Stimulated activated CD8-positive, alpha-beta memory T cell treated with anti-CD3 and anti-CD28 coated beads, Interleukin-15, amount 100 ng/mL, for 24 hours (primary cell): ENCODE measurements around the gene TACC2.
"Not testable (repeated sequence)": the region's sequence is repeated elsewhere in the genome, so short reads cannot be mapped to it uniquely, and the experiment has no call there.

ENCODE experiments used
- DNase-seq: peaks from one replicate; pipeline ENCODE4 v3.0.0-alpha.2; 2020; ENCODE audit warnings: low read depth

The TACC2 gene

DNA sequence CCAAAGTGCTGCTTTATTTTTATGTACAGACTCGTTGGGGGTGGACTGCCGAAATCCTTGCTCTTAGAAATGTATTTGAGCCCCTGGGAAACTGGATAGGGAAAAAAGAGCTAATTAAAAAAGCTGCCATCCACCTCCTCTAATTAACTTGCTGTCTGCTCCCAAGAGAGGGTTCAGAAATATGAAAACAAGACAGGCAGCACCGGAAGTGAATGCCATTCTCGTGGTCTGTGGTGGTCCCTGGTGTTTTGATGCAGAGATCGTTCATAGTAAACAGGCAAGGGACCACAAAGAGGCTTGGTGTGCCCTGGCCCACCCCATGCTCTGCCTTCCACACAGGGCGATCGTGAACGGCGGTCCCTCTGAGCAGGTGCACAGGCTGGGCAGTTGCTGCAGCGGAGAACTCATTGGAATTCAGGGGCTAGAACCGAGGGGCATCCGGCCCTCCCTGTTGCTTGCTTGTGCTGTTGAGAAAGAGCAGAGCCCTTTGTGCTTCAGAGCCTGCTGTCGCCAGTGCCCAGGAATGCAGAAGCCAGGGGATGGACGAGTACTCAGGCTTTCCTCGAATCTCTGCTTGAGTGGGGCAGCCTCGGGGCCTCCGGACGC, 203.1 kb downstream of the TACC2 start:
- DNase-seq: no peak

DNA sequence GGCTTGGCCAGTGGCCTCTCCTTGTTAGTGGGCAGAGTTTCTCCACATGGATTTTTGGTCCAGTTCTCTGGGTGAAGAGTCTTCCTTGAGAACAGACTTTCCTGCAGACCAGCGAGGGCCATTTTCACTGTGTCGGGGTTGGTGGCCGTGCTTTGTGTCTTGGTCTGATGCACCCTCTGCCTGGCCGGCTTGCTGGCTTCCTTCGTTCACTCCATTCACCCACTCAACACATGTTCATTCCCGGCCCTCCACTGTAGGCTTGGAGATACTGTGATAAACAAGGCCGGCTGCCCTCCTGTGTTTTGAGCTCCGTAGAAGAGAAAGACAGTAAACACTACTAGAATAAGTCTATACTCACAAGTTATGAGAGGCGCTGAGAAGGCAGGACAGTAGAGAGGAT, 205.3 kb downstream of the TACC2 start:
- DNase-seq: no peak

DNA sequence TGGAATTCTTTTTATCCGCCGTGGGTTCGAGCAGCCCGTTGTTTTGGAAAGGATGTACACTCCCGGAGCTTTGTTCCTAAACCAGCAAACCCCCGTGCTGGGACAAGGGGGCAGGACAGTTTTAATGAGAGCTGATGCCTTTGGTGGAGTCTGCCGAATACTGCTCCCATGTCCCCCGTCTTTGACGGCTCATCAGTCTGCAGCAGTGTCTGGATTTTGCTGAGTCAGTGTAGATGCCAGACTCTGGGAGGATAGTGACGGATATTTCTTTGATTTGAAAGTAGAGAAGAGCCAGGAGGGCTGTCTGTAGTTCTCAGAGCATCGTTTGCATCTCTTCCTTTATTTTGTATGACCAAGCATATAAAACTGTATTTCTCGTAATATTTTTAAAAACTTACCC, 207.3 kb downstream of the TACC2 start:
- no peak for DNase-seq

DNA sequence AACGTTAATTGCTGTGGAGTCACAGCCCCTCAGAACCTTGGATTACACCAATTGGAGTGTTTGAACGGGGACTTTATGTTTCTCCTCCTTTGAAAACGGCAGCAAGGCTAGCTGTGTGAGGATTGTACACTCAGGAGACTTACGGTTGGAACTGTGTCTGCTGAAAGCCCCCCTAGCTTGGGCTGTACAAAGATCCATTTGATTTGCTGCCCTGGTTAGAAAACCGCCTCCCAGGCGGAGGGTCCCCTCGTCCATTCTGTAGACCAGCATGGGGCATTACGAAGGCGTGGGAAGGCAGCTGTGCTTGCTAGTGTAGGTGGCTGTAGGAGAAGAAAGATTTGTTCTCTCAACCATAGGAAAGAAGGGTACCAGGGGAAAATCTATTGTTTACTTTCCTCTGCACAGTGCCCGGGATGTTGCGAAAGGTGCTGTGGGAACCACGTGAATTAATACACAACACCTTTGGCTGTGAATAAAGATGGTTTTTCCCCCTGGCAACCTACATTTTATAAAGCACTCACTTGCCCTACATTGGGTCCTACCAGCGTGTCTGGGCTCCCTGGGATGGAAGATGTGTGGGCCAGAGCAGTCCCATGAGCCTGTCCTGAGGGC, 208.8 kb downstream of the TACC2 start:
- no peak for DNase-seq

DNA sequence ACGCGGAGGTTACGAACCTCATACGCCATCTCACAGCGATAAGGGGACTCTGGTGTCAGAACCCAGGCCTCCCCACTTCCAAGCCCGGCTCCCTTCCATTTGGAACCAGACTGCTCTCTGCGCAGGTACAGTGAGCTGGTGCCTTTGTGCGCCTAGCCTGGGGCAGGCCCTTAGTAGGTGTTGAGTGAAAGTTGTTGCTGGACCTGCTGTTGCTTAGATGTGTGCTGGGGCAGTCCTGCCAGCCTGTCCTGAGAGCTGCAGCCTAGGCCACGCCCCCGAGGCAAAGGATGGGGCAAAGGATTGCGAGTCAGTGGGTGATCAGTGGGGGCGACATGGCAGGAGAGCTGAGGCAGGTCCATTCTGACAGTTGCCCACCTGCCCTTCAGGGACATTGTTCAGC, 209.7 kb downstream of the TACC2 start:
- no peak for DNase-seq

DNA sequence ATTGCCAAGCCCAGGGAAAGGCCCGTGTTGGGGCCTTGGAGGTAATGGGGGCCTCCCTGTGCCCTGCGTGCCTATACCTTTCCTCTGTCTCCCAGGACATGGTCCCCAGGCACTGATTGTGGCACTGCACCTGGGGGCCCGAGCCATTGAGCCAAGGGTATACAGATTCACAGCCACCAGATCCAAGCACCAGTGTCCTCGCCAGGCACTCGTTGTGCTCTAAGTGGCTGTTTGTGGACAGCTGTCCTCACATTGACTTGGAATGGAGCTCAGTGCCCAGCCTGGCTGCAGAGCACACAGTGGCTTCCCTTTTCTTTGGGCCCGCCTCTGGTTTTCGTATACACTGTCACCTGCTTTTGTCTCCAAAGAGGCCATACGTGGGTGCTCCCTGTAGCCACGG, 210.1 kb downstream of the TACC2 start:
- no peak for DNase-seq

DNA sequence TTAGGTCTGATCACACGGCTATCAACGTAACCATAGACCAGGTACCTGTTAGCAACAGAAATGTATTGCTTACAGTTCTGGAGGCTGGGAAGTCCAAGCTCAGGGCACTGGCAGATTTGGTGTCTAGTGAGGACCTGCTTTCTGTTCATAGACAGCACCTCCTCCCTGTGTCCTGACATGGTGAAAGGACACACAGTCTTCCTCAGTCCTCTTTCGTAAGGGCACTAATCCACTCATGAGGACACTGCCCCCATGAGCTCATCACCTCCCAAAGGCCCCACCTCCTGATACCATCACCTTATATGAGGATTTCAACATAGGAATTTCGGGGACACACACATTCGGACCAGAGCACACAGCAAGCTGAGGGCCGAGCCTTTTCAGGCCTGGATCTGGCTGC, 210.7 kb downstream of the TACC2 start:
- no peak for DNase-seq

DNA sequence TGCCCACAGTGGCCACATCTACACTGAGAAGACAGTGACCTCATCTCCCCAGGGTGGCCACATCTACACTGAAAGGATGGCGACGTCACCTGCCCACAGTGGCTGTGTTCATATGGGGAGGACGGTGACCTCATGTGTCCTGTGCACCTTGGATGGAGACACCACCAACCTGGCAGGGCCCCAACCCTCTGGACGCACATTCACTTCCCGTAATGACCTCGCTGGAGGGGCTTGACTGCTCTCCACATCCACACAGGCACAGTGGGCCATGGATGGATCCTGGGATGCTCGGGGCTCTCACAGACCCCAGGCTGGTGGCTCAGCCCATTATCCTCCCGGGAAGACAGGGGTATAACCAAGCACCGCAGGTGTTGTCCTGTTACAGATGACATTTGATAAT, 212.4 kb downstream of the TACC2 start:
- DNase-seq: no peak

DNA sequence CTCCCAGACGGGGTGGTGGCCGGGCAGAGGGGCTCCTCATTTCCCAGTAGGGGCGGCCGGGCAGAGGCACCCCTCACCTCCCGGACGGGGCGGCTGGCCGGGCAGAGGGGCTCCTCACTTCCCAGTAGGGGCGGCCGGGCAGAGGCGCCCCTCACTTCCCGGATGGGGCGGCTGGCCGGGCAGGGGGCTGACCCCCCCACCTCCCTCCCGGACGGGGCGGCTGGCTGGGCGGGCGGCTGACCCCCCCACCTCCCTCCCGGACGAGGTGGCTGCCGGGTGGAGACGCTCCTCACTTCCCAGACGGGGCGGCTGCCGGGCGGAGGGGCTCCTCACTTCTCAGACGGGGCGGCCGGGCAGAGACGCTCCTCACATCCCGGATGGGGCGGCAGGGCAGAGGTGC, 214.2 kb downstream of the TACC2 start:
- not testable (repeated sequence) for DNase-seq

DNA sequence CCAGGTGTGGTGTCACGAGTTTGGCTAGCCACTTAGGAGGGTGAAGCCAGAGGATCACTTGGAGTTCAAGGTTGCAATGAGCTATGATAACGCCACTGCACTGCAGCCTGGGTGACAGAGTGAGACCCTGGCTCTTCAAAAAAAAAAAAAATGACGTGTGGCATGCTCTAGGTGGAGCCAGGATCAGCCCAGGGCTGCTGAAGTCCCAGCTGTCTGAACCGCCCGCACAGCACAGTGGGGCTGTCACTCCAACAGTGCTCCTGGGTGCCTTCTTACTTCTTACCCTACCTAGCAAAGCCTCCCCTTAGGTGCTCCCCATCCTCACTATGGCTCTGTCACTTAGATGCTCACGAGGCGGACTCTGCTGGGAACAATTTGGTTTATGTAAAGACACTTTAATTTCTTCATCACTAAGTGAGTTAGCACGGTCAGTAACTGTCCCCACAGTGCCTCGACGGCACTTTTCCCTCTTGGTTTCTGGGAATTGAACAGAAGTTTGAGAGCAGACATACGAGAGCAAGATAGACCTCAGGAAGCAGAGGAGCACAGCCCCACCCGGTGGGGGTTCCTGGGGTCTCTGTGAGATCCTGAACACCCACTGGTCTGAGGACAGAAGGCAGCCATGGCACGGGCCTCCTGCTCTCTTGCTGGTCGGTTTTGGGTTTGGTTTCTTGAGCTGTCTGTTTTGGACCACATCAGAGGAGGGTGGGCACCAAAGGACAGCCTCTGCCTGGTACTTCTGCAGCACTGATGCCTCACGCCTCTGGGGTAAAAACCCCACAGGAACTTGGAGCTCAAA, 215.9 kb downstream of the TACC2 start:
- no peak for DNase-seq

DNA sequence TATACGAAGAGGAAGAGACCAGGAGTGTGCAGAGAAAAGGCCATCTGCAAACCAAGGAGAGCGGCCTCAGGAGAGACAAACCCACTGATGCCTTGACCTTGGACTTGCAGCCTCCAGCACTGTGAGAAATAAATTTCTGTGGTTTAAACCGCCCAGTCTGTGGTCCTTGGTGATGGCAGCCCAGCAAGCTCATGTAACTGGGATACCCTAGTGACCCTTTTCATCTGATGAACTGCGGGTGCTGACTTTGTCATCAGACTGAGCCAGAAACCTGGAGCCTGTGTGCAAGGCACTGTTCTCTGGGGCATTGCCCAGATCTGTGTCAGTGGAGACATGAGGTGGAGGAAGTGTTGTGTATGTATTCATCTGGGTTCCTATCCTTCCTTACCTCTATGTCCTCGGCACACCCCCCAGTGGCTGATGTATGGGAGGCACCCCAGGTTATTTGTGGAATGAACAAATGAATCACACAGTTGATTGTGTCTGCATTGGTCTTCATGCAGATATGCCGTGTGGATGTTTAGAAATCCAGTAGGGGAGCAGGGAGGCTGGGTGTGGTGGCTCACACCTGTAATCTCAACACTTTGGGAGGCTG, 217.6 kb downstream of the TACC2 start:
- DNase-seq: no peak

DNA sequence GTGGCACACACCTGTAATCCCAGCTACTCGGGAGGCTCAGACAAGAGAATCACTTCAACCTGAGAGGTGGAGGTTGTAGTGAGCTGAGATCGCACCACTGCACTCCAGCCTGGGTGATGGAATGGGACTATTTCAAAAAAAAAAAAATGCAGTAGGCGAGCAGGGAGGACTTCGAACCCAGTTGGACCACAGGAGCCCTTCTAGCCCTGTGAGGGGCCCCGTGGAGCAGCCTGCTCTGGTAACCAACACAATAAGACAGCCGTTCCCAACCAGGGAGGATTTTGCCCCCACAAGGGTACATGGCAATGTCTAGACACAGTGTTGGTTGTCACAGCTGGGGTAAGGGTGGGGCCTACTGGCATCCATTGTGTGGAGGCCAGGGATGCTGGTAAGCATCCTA, 218.2 kb downstream of the TACC2 start:
- DNase-seq: no peak

DNA sequence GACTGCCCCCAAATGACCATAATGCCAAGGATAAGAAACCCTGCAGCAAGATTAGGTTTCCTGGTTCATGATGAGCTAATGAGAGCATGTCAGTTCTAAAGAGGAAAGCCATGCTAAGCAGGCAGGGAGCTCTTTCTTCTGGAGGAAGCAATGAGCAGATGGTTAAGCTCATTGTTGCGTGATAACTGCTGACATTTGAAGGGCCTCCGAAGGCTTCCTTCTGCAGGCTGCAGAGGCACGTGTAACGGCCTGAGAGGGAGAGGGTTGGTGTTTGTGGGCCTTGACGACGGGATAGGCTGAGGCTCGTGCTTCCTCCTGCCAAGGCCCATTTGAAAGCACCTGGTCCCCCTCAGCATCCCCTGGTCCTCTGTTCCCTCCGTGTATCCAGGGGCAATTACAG, 218.6 kb downstream of the TACC2 start:
- no peak for DNase-seq

DNA sequence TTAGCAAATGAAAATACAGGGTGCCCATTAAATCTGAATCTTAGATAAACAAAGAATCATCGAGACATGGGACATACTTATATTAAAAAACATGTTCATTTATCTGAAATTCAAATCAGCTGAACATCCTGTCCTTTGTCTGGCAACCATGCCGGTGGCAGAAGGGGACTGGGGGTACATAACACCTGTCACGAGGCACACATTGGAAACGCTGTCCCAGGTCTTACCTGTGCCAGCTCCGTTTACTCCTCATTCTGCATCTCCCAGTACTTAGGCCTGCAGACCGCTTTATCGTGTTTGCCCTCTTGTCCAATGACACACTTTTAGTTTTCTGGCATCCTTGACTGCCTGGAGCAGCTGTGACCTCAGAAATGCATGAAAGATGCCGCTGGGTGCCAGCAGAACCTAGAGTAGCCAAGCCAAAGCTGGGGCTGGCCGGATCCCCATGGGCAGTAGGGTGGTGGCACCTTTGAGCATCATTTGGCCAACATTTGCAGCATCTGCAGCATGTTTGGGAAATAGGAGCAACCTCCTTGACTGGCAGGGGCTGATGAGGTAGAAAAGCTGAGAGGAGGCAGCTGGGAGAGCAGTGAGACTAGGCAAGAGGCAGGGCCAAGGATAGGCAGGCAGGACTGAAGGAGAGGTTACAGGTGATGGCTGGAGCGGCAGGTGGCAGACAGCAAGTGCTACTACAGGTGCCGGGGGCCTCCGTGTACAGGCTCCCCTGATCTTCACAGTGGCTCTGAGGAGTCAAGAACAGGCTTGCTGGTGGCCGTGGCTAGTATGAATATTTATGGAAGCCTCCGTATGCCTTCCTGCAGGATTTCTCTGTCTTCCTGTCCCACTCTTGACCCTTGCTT, 219.8 kb downstream of the TACC2 start:
- no peak for DNase-seq

DNA sequence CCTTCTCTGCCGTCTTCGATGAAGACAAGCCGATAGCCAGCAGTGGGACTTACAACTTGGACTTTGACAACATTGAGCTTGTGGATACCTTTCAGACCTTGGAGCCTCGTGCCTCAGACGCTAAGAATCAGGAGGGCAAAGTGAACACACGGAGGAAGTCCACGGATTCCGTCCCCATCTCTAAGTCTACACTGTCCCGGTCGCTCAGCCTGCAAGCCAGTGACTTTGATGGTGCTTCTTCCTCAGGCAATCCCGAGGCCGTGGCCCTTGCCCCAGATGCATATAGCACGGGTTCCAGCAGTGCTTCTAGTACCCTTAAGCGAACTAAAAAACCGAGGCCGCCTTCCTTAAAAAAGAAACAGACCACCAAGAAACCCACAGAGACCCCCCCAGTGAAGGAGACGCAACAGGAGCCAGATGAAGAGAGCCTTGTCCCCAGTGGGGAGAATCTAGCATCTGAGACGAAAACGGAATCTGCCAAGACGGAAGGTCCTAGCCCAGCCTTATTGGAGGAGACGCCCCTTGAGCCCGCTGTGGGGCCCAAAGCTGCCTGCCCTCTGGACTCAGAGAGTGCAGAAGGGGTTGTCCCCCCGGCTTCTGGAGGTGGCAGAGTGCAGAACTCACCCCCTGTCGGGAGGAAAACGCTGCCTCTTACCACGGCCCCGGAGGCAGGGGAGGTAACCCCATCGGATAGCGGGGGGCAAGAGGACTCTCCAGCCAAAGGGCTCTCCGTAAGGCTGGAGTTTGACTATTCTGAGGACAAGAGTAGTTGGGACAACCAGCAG, 221.7 kb downstream of the TACC2 start:
- no peak for DNase-seq

DNA sequence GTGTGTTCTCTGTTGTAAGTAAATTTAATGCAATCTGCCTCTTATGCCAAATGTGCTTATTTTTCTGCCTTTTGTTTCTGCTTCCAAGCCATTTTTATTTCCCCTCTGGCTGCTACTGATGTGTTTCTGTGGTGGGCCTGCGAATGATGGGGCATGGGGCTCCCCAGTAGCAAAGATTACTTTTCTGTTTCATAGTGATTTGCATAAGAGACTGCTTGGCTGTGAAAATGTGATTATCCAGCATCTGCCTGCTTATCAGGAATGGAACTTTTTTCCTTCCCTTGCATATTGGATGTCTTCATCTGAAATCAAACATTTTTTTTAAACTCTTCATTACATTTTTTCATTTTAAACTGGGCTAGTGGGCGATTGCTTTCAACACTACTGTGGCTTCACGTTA, 224.4 kb downstream of the TACC2 start:
- no peak for DNase-seq

DNA sequence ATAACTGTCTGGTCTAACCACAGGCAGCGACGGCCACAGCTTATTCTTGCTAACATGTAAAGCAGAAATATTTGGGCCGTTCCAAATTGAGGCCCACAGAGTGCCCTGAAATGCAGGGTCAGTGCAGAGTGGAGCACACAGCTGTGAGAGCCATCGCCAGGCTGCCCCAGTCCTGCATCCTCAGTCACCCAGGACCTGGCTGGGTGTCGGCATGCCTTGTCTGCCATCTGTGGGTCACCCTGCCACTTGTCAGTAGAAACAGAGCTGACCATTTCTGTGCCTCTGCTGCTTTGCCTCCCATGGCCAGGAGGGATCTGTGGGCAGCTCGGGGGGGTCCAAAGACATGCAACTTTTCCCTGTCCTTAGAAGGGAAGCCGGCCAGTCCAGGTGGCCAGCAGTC, 224.8 kb downstream of the TACC2 start:
- no peak for DNase-seq

DNA sequence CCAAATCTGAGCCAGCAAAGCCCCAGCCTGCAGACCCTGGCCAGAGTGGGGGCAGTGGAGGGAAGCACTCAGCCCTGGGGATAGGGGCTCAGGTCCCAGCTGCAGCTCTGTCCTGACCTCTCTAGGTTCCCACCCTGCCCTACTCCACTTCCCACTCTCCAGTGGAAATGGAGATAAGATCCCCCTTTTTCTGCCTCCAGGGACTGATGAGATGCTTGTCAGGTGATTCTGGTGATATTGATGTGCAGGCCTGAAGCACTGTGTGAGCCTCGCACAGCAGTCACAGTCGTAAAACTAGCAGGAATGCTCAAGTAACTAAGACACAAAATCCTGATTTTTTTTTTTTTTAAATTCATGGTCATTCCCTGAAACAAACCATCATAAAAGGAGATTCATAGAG, 227.1 kb downstream of the TACC2 start:
- no peak for DNase-seq

DNA sequence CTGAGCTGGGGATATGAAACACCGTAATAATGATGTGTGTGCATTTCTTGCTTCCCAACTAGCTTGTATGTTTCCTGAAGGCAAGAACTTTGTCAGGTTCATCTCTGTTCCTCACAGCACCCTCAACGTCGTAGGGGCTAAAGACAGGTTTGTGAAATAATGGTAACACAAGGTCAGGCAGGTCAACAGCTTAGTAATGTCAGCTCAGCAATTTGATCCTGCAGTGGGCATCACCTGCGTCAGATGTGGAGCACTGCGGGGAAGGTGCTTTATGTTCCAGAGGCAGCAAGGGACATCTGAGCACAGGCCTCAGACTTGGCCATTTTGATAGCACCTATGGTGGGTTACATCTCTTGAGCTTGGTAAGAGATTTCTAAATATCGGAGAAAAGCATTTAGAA, 230.4 kb downstream of the TACC2 start:
- no peak for DNase-seq

DNA sequence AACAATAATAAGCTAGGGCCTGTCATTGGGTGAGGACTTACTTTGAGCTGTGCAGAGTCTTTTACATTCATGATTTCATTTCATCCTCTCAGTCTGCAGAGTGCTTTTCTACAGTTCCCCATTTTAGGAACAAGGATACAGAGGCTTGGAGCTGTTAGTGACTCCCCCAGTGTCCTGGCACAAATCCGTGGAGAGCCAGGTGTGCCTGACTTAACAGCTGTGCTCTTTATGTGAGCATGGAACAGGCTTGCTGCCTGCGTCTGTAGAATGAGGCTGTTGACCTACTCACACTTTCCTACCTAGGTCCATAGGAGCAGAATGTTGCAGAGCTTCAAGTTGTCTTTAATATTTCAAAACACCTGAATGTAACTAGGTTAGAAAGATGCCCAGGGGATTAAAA, 231.8 kb downstream of the TACC2 start:
- no peak for DNase-seq

DNA sequence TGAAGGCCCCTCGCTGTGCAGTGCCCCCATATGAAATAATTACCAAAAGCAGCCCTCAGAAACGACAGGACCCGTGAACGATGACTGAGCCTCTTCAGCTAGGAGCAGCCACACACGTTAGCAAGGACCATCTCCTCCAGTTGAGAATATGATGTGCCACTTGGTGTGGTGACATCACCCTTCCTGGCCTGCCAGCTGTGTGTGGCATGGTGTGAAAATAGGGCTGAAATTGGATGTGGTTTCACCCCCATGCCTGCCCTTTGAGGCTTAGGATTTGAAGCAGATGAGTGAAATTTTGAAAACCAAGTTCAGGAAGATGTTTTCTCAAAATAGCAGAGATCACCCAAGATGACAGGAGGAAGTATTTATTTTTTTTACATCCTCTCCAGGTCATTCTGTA, 233.0 kb downstream of the TACC2 start:
- no peak for DNase-seq
